Measurements from ENCODE around the gene GCSAML.
"Not testable (repeated sequence)": the region's sequence is repeated elsewhere in the genome, so short reads cannot be mapped to it uniquely, and the experiment has no call there.

The GCSAML gene

DNA sequence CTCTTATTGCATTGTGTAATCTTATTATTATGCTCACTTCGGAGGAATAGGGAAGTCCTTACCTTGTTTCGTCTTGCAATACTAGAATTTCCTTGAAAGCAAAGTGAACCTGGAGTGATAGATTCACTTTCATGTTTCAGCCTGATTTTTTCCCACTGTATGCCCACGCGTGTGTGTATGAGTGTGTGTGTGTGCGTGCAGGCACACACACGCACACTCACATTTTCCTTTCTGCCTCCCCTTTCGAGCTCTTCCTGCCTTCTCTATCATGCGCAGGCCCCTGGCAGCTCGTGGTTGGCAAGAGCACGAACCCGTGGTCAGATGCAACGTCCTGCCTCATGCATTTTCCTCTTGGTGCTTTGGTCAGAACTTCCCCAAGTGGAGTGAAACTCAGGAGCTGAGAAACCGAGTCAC lies at the start of gene GCSAML:
Gene GCSAML (plus strand): TSS at position 366 of the 414 bp plus-strand sequence. CDS start 58 bp downstream, outside the sequence.
- intact Hi-C loops (cut with DNase I) = no loop called here
- DNase-seq = no peak

GRCh38 chr1:247500865-247501264 lies 48.1 kb upstream of the GCSAML start:
- no peak for DNase-seq
- intact Hi-C loops (cut with DNase I) = no loop called here

DNA sequence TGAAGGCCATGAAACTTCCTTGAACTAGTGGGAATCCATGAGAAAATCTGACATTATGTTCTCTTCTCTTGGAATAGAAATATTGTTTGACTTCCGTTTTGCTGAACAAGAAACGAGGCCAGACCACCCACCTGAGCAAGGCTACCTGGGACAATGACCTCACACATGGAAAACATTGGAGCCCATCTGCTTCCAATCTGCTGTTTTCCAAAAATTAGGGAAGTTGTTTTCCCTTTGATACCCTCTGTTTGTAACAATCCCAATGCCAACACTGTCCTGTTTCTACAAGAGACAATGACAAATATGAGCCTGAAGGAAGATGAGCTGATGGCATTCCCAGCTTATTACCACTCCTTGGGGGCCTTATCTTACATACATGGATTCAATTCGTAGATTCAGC lies 42.1 kb upstream of the GCSAML start:
- DNase-seq = no peak
- intact Hi-C loops (cut with DNase I) = no loop called here

GRCh38 chr1:247517795-247518612 lies 30.9 kb upstream of the GCSAML start:
- intact Hi-C loops (cut with DNase I) = no loop called here
- DNase-seq = peak in 2 of 10 donors; percentile 59 to 82

DNA sequence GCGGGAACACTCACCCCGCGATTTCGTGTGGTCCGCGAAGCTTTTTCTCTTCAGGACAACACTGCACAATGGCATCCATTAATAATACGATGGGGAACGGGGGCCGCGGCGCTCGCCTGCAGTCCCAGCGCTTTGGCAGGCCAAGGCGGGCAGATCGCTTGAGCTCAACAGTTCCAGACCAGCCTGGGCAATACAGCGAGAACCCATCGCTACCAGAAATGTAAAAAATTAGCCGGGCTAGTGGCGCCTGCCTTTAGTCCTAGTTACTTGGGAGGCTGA lies 30.4 kb upstream of the GCSAML start:
- peak in 2 of 10 donors; percentile 61 to 75 for DNase-seq
- intact Hi-C loops (cut with DNase I) = no loop called here

DNA sequence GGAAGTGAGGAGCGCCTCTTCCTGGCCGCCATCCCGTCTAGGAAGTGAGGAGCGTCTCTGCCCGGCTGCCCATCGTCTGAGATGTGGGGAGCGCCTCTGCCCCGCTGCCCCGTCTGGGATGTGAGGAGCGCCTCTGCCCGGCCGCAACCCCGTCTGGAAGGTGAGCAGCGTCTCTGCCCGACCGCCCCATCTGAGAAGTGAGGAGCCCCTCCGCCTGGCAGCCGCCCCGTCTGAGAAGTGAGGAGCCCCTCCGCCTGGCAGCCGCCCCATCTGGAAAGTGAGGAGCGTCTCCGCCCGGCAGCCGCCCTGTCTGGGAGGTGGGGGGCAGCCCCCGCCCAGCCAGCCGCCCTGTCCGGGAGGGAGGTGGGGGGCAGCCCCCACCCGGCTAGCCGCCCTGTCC lies 27.0 kb upstream of the GCSAML start:
- peak in 2 of 10 donors; percentile 70 to 72 for DNase-seq
- intact Hi-C loops (cut with DNase I) = not testable (repeated sequence)

- no peak for DNase-seq
- intact Hi-C loops (cut with DNase I) = no loop called here
These were observed 20.0 kb upstream of the GCSAML start for GRCh38 chr1:247528812-247529474.

GRCh38 chr1:247529771-247530355 lies 19.1 kb upstream of the GCSAML start:
- intact Hi-C loops (cut with DNase I) = no loop called here

GRCh38 chr1:247530785-247531184 lies 18.1 kb upstream of the GCSAML start:
- intact Hi-C loops (cut with DNase I) = no loop called here
- DNase-seq = peak in 1 of 10 donors; percentile 73

More at GRCh38 chr1:247529771-247530355, 19.1 kb upstream of the GCSAML start:
- no peak for DNase-seq

DNA sequence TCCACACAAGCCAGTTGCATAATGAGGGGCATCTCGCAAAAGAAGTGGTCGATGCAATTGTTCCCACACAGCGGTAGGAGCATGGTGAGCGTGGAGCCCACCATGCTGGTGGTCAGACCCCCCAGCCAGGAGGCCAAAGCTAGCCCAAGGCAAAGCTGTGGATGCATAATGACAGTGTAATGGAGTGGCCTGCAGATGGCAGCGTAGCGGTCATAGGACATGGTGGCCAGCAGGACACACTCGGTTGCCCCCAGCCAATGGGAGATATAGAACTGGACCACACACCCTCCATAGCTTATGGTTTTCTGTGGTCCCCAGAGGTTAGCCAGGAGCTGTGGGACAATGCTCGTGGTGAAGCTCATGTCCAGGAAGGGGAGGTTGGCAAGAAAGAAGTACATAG lies 17.0 kb upstream of the GCSAML start:
- intact Hi-C loops (cut with DNase I) = no loop called here
- no peak for DNase-seq

DNA sequence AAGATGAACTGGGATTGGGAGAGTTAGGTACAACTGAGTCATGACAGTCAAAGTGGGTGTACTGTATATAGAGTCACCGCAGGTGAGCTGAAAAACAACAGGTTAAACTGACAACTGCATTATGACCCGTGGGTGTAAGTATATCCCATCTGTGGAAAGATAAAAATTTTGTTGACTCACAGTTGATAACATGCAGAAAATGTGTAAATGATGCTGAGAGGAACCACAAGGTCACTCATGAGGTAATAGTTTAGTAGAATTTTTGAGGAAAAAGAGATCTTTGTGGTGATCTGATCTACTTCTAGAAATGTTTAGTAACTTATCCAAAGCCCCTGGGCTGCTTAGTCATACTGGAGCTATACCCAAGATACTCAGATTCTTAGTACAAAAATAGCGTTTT lies 13.5 kb upstream of the GCSAML start:
- intact Hi-C loops (cut with DNase I) = no loop called here
- DNase-seq = no peak

DNA sequence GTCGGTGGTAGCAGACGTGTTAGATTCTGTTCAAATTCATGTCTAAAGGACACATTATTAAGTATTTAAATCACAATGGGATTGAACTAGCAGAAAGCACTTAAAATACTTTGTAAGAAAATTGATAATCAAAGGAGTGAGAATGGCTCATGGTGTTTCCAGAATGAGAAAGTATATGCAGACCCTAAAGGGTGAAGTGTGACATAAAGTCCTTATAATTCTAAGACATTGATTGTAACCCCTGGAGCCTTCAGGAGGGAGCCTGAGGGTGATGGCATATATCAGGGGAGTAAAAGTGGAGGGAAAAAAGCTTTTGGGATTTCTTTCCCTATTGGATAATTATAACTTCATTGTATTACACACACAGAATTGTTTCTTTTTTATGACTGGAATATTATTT lies 12.6 kb upstream of the GCSAML start, which contains the start of gene OR2C3:
Gene OR2C3 (minus strand): TSS at position 101 of the 400 bp plus-strand sequence. CDS start 3,929 bp downstream, outside the sequence.
- intact Hi-C loops (cut with DNase I) = no loop called here
- no peak for DNase-seq

GRCh38 chr1:247538561-247538960 lies 10.4 kb upstream of the GCSAML start:
- DNase-seq = no peak
- intact Hi-C loops (cut with DNase I) = no loop called here

- DNase-seq = no peak
- intact Hi-C loops (cut with DNase I) = no loop called here
These were observed 9.7 kb upstream of the GCSAML start for GRCh38 chr1:247539215-247539614.

GRCh38 chr1:247540581-247540980 lies 8.4 kb upstream of the GCSAML start:
- DNase-seq = no peak
- intact Hi-C loops (cut with DNase I) = no loop called here

- intact Hi-C loops (cut with DNase I) = no loop called here
These were observed 6.1 kb upstream of the GCSAML start for GRCh38 chr1:247542811-247543210.

DNA sequence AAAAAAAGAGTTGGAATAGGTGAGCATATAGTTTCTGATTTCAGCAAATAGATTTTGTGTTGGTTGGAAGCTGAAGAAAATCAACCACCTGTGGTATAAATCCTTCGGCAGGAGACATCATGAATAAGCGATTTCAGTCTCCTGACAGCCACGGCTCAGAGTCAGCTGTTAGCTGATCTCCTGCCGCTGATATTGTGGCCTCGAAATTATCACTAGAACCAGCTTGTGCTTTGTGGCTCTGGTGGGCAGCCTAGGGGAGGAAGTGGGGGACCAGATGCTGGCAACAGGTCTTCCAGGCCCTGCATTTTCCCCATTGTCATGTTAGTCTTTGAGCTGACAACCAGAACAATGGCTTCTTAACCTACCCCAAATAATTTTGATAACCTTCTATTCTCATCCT lies 842 bp upstream of the GCSAML start:
- DNase-seq = no peak
- intact Hi-C loops (cut with DNase I) = no loop called here

More at GRCh38 chr1:247542811-247543210, 6.1 kb upstream of the GCSAML start:
- DNase-seq = no peak

GRCh38 chr1:247551721-247552120 lies 2.8 kb downstream of the GCSAML start:
- intact Hi-C loops (cut with DNase I) = no loop called here
- no peak for DNase-seq

- no peak for DNase-seq
- intact Hi-C loops (cut with DNase I) = no loop called here
These were observed 3.3 kb downstream of the GCSAML start for GRCh38 chr1:247552231-247552630.

DNA sequence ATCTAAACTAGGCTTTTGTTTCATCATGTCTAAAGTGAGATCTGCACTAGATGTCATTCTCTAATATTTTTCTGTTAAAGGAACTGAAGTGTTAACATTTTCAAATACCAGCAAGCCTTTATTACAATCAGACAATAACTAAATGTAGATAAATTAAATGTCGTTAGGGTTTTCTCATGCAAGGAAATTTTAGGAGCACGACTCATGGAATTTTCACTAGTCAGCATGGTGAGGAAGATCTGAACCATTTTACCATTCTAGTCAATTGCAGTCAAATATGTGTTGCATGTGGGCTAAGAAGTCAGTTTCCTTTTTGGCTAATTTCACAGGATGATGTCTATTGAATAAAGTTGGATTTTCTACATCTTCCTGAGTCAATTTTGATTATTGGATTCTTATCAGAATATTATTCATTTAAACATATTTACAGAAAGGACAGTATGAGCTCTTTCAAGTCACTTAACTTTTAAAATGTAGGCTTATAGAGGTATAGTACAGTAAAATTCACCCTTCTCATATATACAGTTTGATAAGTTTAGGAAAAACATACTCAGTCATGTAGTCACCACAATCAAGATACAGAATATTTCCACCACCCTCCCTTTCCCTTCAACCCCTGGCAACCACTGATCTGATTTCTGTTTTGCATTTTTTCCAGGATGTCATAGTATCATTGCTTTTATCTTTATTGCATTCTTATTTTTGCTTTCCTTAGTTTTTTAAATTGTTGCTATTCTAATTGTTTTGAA lies 9.2 kb downstream of the GCSAML start:
- no peak for DNase-seq
- intact Hi-C loops (cut with DNase I) = no loop called here

- no peak for DNase-seq
- intact Hi-C loops (cut with DNase I) = no loop called here
These were observed 12.8 kb downstream of the GCSAML start for GRCh38 chr1:247561711-247562110.
